Measurements from ENCODE around the gene HECTD4. TPM values are rescaled to one million over a fixed set of nuclear protein-coding genes. Genes with fewer than 3 reads are reported as not detected.

The HECTD4 gene
- total RNA-seq, 1 experiment from 2014 or later: 31.2 TPM

GRCh38 chr12:112375105-112375504, 7.1 kb downstream of the HECTD4 start:
- Histone ChIP-seq H4K20me1 (ENCODE audit: insufficient read depth) (no peaks in the 10 kb centered on the region), H3K9me2 (ENCODE audit: insufficient read depth) (no peaks in the 10 kb centered on the region), H3K4me3 (replicated peaks in 1 of 2; ENCODE audit: low read depth in 1 of 2, low read length in 2 of 2) (no peak overlapping the region), H2AFZ (ENCODE audit: low read depth, low read length, poor library complexity, severe bottlenecking) (no peak overlapping the region), H3K4me2 (ENCODE audit: low read length) (no peak overlapping the region), H3K36me3 (ENCODE audit: control insufficient read depth in 1 of 2, insufficient read depth in 2 of 2, low read length in 2 of 2) (no peaks in the 10 kb centered on the region), H3K27me3 (ENCODE audit: insufficient read depth, low read length) (no peaks in the 10 kb centered on the region), H3K9me3 (ENCODE audit: control insufficient read depth in 1 of 2, insufficient read depth in 1 of 2, low read depth in 1 of 2, low read length in 2 of 2) (no peaks in the 10 kb centered on the region), H3K27ac (ENCODE audit: low read depth, low read length) (no peak overlapping the region), H3K4me1 (ENCODE audit: control insufficient read depth in 1 of 2, insufficient read depth in 2 of 2, low read length in 2 of 2) (peaks cover 7 to 14% of the 10 kb centered on the region in 2 experiments; a peak in 3 of 4 replicates), H3K9ac (ENCODE audit: low read length) (no peak overlapping the region), H3K79me2 (ENCODE audit: insufficient read depth, low read length) (peaks cover 54% of the 10 kb centered on the region)
- CTCF ChIA-PET: interaction anchor here (1.4 kb wide), 1 partner anchor 12 kb away, joined by 3 read pairs; no protein-coding TSS in a partner anchor
- ATAC-seq (no peak), DNase-seq (ENCODE audit: low read depth, low spot score) (no peak)
- POLR2A ChIA-PET: no interaction called here
- BruUV-seq (replicated peaks): no TSS peak
- intact Hi-C loops (cut with micrococcal nuclease): no loop called here
- RAD21 ChIA-PET (ENCODE audit: low non-redundant PET in 1 of 2, low total read pairs in 2 of 2, uncharacterized antibody in 2 of 2, unreplicated experiment in 2 of 2): no interaction called here
- TF ChIP-seq RAD21 (IDR thresholded peaks at IDR 0.05; ENCODE audit: low read depth): no peak
- no peak for TF ChIP-seq SIN3A (IDR thresholded peaks at IDR 0.05; ENCODE audit: low read depth)
- no peak for TF ChIP-seq EZH2 (IDR thresholded peaks at IDR 0.05)
- no peak for TF ChIP-seq CBX3 (IDR thresholded peaks at IDR 0.05; ENCODE audit: low read depth)
- no peak for TF ChIP-seq FOSL1 (IDR thresholded peaks at IDR 0.05; ENCODE audit: low read depth)
- TF ChIP-seq SRF (IDR thresholded peaks at IDR 0.05; ENCODE audit: low read depth): no peak
- TF ChIP-seq, protein P1, sequence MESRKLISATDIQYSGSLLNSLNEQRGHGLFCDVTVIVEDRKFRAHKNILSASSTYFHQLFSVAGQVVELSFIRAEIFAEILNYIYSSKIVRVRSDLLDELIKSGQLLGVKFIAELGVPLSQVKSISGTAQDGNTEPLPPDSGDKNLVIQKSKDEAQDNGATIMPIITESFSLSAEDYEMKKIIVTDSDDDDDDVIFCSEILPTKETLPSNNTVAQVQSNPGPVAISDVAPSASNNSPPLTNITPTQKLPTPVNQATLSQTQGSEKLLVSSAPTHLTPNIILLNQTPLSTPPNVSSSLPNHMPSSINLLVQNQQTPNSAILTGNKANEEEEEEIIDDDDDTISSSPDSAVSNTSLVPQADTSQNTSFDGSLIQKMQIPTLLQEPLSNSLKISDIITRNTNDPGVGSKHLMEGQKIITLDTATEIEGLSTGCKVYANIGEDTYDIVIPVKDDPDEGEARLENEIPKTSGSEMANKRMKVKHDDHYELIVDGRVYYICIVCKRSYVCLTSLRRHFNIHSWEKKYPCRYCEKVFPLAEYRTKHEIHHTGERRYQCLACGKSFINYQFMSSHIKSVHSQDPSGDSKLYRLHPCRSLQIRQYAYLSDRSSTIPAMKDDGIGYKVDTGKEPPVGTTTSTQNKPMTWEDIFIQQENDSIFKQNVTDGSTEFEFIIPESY (IDR thresholded peaks at IDR 0.05; ENCODE audit: extremely low read depth, insufficient replicate concordance, low read length): no peak
- TF ChIP-seq SP1 (IDR thresholded peaks at IDR 0.05; ENCODE audit: low read depth): no peak

DNA sequence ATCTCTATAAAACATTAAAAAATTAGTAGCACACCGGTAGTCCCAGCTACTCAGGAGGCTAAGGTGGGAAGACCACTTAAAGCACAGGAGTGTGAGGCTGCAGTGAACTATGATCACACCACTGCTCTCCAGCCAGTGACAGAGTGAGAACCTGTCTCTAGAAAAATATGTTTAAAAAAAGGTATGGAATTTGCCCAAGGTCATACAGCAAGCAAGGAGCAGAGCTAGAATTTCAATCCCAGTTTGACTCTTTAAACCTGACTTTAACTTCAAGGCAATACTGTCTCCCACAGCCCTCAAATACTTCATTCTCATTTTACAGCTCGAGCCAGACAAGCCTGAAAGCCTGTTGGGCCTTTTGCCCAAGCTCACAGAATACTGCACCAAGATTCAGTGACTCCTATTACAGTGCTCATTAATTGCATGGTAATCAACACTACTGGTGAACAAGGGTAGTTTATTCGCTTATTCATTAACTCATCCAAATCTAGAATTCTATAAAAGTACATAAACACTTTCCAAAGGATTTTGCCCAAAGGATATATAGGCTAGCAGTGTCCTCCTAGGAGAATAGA, 8.0 kb downstream of the HECTD4 start:
- no peaks in the 10 kb centered on the region for H4K20me1 ChIP-seq (ENCODE audit: insufficient read depth)
- ATAC-seq: no peak

More for the DNA sequence above, 8.0 kb downstream of the HECTD4 start:
- H3K79me2 ChIP-seq (ENCODE audit: insufficient read depth, low read length): peaks cover 47% of the 10 kb centered on the region
- no peaks in the 10 kb centered on the region for H3K36me3 ChIP-seq (ENCODE audit: control insufficient read depth in 1 of 2, insufficient read depth in 2 of 2, low read length in 2 of 2)
- peaks cover 7 to 14% of the 10 kb centered on the region in 2 experiments; a peak in 3 of 4 replicates for H3K4me1 ChIP-seq (ENCODE audit: control insufficient read depth in 1 of 2, insufficient read depth in 2 of 2, low read length in 2 of 2)
- no peak for DNase-seq (ENCODE audit: low read depth, low spot score)
- BruUV-seq (replicated peaks): no TSS peak
- no peak overlapping the region for H3K27ac ChIP-seq (ENCODE audit: low read depth, low read length)
- TF ChIP-seq POLR2AphosphoS5 (IDR thresholded peaks at IDR 0.05; ENCODE audit: low read depth, low read length) (no peak), ZFX (IDR thresholded peaks at IDR 0.05) (no peak), EGR1 (IDR thresholded peaks at IDR 0.05; ENCODE audit: low read depth) (no peak), JUND (IDR thresholded peaks at IDR 0.05) (no peak)
- TF ChIP-seq, protein P2, sequence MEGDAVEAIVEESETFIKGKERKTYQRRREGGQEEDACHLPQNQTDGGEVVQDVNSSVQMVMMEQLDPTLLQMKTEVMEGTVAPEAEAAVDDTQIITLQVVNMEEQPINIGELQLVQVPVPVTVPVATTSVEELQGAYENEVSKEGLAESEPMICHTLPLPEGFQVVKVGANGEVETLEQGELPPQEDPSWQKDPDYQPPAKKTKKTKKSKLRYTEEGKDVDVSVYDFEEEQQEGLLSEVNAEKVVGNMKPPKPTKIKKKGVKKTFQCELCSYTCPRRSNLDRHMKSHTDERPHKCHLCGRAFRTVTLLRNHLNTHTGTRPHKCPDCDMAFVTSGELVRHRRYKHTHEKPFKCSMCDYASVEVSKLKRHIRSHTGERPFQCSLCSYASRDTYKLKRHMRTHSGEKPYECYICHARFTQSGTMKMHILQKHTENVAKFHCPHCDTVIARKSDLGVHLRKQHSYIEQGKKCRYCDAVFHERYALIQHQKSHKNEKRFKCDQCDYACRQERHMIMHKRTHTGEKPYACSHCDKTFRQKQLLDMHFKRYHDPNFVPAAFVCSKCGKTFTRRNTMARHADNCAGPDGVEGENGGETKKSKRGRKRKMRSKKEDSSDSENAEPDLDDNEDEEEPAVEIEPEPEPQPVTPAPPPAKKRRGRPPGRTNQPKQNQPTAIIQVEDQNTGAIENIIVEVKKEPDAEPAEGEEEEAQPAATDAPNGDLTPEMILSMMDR (IDR thresholded peaks at IDR 0.05 in 2 of 3, conservative IDR thresholded peaks at IDR 0.05 in 1 of 3; ENCODE audit: borderline replicate concordance in 1 of 3, insufficient read depth in 1 of 3, low read depth in 2 of 3, low read length in 2 of 3): no peak
- RAD21 ChIA-PET (ENCODE audit: low non-redundant PET in 1 of 2, low total read pairs in 2 of 2, uncharacterized antibody in 2 of 2, unreplicated experiment in 2 of 2): interaction anchor here in 1 of 2 experiments (0.5 kb wide), 1 partner anchor 17 kb away, joined by 3 read pairs; no protein-coding TSS in a partner anchor
- no peak overlapping the region for H3K9ac ChIP-seq (ENCODE audit: low read length)
- no peaks in the 10 kb centered on the region for H3K9me3 ChIP-seq (ENCODE audit: control insufficient read depth in 1 of 2, insufficient read depth in 1 of 2, low read depth in 1 of 2, low read length in 2 of 2)
- H2AFZ ChIP-seq (ENCODE audit: low read depth, low read length, poor library complexity, severe bottlenecking): no peak overlapping the region
- no peaks in the 10 kb centered on the region for H3K27me3 ChIP-seq (ENCODE audit: insufficient read depth, low read length)
- CTCF ChIA-PET: no interaction called here
- intact Hi-C loops (cut with micrococcal nuclease): no loop called here
- H3K4me3 ChIP-seq (replicated peaks in 1 of 2; ENCODE audit: low read depth in 1 of 2, low read length in 2 of 2): no peak overlapping the region
- H3K4me2 ChIP-seq (ENCODE audit: low read length): no peak overlapping the region
- no peaks in the 10 kb centered on the region for H3K9me2 ChIP-seq (ENCODE audit: insufficient read depth)
- POLR2A ChIA-PET: no interaction called here
